Activated T-helper 17 cell treated with anti-CD3 and anti-CD28 coated beads, Interleukin-2, amount 50 U/mL, for 72 hours (primary cell): ENCODE data around the gene FOXJ3. TPM values are rescaled to one million over a fixed set of nuclear protein-coding genes. Genes with fewer than 3 reads are reported as not detected.

Experiments used
- total RNA-seq, 2 donors: library from RNA; stranded (reverse); gene quantifications; one replicate each; pipeline ENCODE4 v1.2.3, GENCODE V29; 2022

FOXJ3 gene
- total RNA-seq, 2 donors from 2014 or later = 48.8 to 53.6 TPM

Other genes starting within 250 kb of the FOXJ3 start
- not detected for gene GUCA2B, start 181.8 kb downstream of the FOXJ3 start, total RNA-seq
- not detected for gene GUCA2A, start 170.5 kb downstream of the FOXJ3 start, total RNA-seq
- 10 to 100 TPM in 1 of 2 donors, 1 to 10 TPM in 1; 6.4 to 16.3 TPM for gene RIMKLA, start 45.6 kb upstream of the FOXJ3 start, total RNA-seq
- under 1 TPM; 0.50 to 0.90 TPM for gene ZMYND12, start 120.8 kb upstream of the FOXJ3 start, total RNA-seq
- gene PPCS, start 121.3 kb upstream of the FOXJ3 start, total RNA-seq = 10 to 100 TPM; 34.9 to 40.9 TPM
- 1 to 10 TPM; 2.4 to 5.2 TPM for gene CCDC30, start 128.1 kb upstream of the FOXJ3 start, total RNA-seq